ENCODE measurements around the gene GNA14.

DNA sequence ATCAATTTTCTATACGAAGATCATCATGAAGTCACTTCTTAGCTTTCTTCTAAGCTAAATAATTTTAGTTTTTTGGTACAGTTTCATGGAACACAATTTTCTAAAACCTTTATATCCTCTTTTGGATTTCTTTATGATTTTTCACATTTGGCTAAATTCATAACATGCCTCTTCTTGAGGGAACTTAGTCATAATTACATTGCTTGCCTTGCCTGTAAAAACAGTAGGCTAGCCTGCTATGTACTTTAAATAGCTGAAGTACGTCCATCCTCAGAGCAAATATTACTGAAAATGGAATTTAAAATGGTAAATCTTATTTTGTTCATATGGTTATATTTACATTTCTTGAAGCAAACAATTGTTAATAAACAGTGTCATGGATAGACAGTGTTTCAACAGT, 245.8 kb downstream of the GNA14 start:
- TF ChIP-seq, protein P1, sequence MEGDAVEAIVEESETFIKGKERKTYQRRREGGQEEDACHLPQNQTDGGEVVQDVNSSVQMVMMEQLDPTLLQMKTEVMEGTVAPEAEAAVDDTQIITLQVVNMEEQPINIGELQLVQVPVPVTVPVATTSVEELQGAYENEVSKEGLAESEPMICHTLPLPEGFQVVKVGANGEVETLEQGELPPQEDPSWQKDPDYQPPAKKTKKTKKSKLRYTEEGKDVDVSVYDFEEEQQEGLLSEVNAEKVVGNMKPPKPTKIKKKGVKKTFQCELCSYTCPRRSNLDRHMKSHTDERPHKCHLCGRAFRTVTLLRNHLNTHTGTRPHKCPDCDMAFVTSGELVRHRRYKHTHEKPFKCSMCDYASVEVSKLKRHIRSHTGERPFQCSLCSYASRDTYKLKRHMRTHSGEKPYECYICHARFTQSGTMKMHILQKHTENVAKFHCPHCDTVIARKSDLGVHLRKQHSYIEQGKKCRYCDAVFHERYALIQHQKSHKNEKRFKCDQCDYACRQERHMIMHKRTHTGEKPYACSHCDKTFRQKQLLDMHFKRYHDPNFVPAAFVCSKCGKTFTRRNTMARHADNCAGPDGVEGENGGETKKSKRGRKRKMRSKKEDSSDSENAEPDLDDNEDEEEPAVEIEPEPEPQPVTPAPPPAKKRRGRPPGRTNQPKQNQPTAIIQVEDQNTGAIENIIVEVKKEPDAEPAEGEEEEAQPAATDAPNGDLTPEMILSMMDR (conservative IDR thresholded peaks at IDR 0.05): no peak
- no peak for TF ChIP-seq EZH2 (IDR thresholded peaks at IDR 0.05; ENCODE audit: low read depth)

Data from PC-9 (cell line).